H1 (cell line): ENCODE results near the gene THADA. TPM values are rescaled to one million over a fixed set of nuclear protein-coding genes. Genes with fewer than 3 reads are reported as not detected.

Experiments
- CTCF ChIA-PET: fragments of 300-600 bp; sonication (Branson Sonifier 250); formaldehyde crosslinking; loops from one replicate; lab custom pipeline; 2021; ENCODE audit not compliant: partially characterized antibody; lab: Charles Lee
- POLR2A ChIA-PET: fragments of 300-600 bp; sonication (Branson Sonifier 250); formaldehyde crosslinking; loops from one replicate; lab custom pipeline; 2021; ENCODE audit warnings: inconsistent platforms; ENCODE audit not compliant: partially characterized antibody; lab: Charles Lee
- DNase-seq, 2 experiments: peaks; one replicate each; pipeline versions ENCODE4 v3.0.0 to v3.0.0-alpha.2; 2010 to 2022; ENCODE audit warnings: low spot score in 2 of 2, low read depth in 1 of 2, mixed read lengths in 1 of 2
- FAIRE-seq: peaks from 2 replicates; lab custom pipeline; 2011; peaks lifted over from hg19 to GRCh38; lab: Jason Lieb, UNC
- H2AFZ ChIP-seq: 2 replicates; pipeline ENCODE4 v1.8.1; 2012; ENCODE audit warnings: low read length, inconsistent platforms
- H2AK5ac ChIP-seq: 2 replicates; pipeline ENCODE4 v1.6.1; 2013; ENCODE audit warnings: low read depth, low read length
- H2BK120ac ChIP-seq: replicated peaks from 2 replicates; pipeline ENCODE3; 2013; ENCODE audit warnings: low read depth, low read length, inconsistent platforms
- H2BK12ac ChIP-seq: 2 replicates; pipeline ENCODE4 v1.6.1; 2013; ENCODE audit warnings: low read depth, low read length
- H2BK15ac ChIP-seq: 2 replicates; pipeline ENCODE4 v1.6.1; 2013; ENCODE audit warnings: low read length
- H2BK20ac ChIP-seq: 2 replicates; pipeline ENCODE4 v1.6.1; 2013; ENCODE audit warnings: low read length
- H2BK5ac ChIP-seq: 2 replicates; pipeline ENCODE4 v1.6.1; 2013; ENCODE audit warnings: low read depth, low read length
- H3K14ac ChIP-seq: 2 replicates; pipeline ENCODE4 v1.6.1; 2013; ENCODE audit warnings: inconsistent platforms; ENCODE audit not compliant: insufficient read length
- H3K18ac ChIP-seq: 2 replicates; pipeline ENCODE4 v1.6.1; 2013; ENCODE audit warnings: low read length; ENCODE audit errors: extremely low read depth
- H3K23ac ChIP-seq: 2 replicates; pipeline ENCODE4 v1.6.1; 2013; ENCODE audit warnings: inconsistent platforms; ENCODE audit not compliant: insufficient read length
- H3K23me2 ChIP-seq: 2 replicates; pipeline ENCODE4 v1.6.1; 2013; ENCODE audit warnings: low read depth, low read length
- H3K27ac ChIP-seq: 2 replicates; pipeline ENCODE4 v1.6.1; 2011; ENCODE audit warnings: low read depth, low read length, inconsistent platforms
- H3K27me3 ChIP-seq, 4 experiments: replicated peaks in 1 of 4; 1 replicate in 1 of 4; 2 replicates in 3 of 4; pipeline versions ENCODE4 v1.6.1 to v1.8.1; 2011 to 2013; ENCODE audit warnings: low read length in 3 of 4, mild to moderate bottlenecking in 3 of 4, inconsistent platforms in 2 of 4, mixed read lengths in 2 of 4, moderate library complexity in 1 of 4; ENCODE audit not compliant: control insufficient read depth in 3 of 4, insufficient read depth in 3 of 4; ENCODE audit errors: extremely low read depth in 1 of 4
- H3K36me3 ChIP-seq, 4 experiments: 2 replicates each; pipeline versions ENCODE4 v1.6.1 to v1.8.1; 2011 to 2013; ENCODE audit warnings: mild to moderate bottlenecking in 4 of 4, low read length in 3 of 4, moderate library complexity in 2 of 4, control low read depth in 1 of 4, inconsistent platforms in 1 of 4; ENCODE audit not compliant: insufficient read depth in 4 of 4, control insufficient read depth in 2 of 4
- H3K4ac ChIP-seq: replicated peaks from 2 replicates; pipeline ENCODE3; 2013; ENCODE audit warnings: low read length, low read depth, mixed read lengths, inconsistent platforms; ENCODE audit not compliant: insufficient read length
- H3K4me1 ChIP-seq, 4 experiments: replicated peaks in 1 of 4; 1 replicate in 1 of 4; 2 replicates in 3 of 4; pipeline versions ENCODE4 v1.6.1 to v1.8.1; 2011 to 2013; ENCODE audit warnings: low read length in 3 of 4, inconsistent platforms in 2 of 4, mixed read lengths in 1 of 4; ENCODE audit not compliant: insufficient read depth in 4 of 4, control insufficient read depth in 3 of 4
- H3K4me2 ChIP-seq, 2 experiments: 2 replicates each; pipeline versions ENCODE4 v1.6.1 to v1.8.1; 2011 to 2013; ENCODE audit warnings: low read depth in 2 of 2, low read length in 2 of 2, control low read depth in 1 of 2, inconsistent platforms in 1 of 2, mild to moderate bottlenecking in 1 of 2; ENCODE audit not compliant: insufficient read depth in 1 of 2
- H3K4me3 ChIP-seq, 4 experiments: fragments of 200-600, 300-600 bp in 1 of 4; sonication (generic), shearing (Covaris generic), sonication (Bioruptor Twin) in 1 of 4; 2 replicates each; pipeline versions ENCODE4 v1.5.1 to v1.8.1; 2011 to 2016; ENCODE audit warnings: low read length in 4 of 4, low read depth in 3 of 4, control low read depth in 2 of 4, inconsistent platforms in 2 of 4, mild to moderate bottlenecking in 2 of 4, mixed read lengths in 1 of 4, moderate library complexity in 1 of 4; ENCODE audit not compliant: insufficient read depth in 2 of 4; ENCODE audit errors: extremely low read depth in 1 of 4
- H3K56ac ChIP-seq: replicated peaks from 2 replicates; pipeline ENCODE3; 2013; ENCODE audit warnings: low read depth, mild to moderate bottlenecking, mixed read lengths, low read length, inconsistent platforms; ENCODE audit not compliant: insufficient read length
- H3K79me1 ChIP-seq: 2 replicates; pipeline ENCODE4 v1.6.1; 2013; ENCODE audit warnings: low read depth, low read length, control low read depth
- H3K79me2 ChIP-seq, 2 experiments: 2 replicates each; pipeline versions ENCODE4 v1.6.1 to v1.8.1; 2012 to 2013; ENCODE audit warnings: low read length in 2 of 2, mild to moderate bottlenecking in 2 of 2, inconsistent platforms in 1 of 2; ENCODE audit not compliant: insufficient read depth in 2 of 2, control insufficient read depth in 1 of 2
- H3K9ac ChIP-seq, 4 experiments: replicated peaks in 1 of 4; 1 replicate in 1 of 4; 2 replicates in 3 of 4; pipeline versions ENCODE4 v1.6.1 to v1.8.1; 2011 to 2013; ENCODE audit warnings: low read depth in 3 of 4, low read length in 3 of 4, control low read depth in 2 of 4, mild to moderate bottlenecking in 2 of 4, moderate library complexity in 2 of 4, inconsistent platforms in 1 of 4; ENCODE audit errors: extremely low read depth in 1 of 4
- H3K9me3 ChIP-seq, 2 experiments: 2 replicates each; pipeline versions ENCODE4 v1.6.1 to v1.8.1; 2012 to 2013; ENCODE audit warnings: mild to moderate bottlenecking in 2 of 2, moderate library complexity in 2 of 2, control low read depth in 1 of 2, inconsistent platforms in 1 of 2, low read depth in 1 of 2, low read length in 1 of 2, mixed read lengths in 1 of 2; ENCODE audit not compliant: insufficient read depth in 2 of 2
- H4K20me1 ChIP-seq, 2 experiments: replicated peaks in 1 of 2; 2 replicates each; pipeline versions ENCODE3 to v1.8.1; 2011 to 2013; ENCODE audit warnings: inconsistent platforms in 2 of 2, low read length in 2 of 2, mild to moderate bottlenecking in 1 of 2; ENCODE audit not compliant: insufficient read depth in 2 of 2, control insufficient read depth in 1 of 2
- H4K5ac ChIP-seq: 2 replicates; pipeline ENCODE4 v1.6.1; 2013; ENCODE audit warnings: low read length, low read depth, mixed read lengths, inconsistent platforms; ENCODE audit not compliant: insufficient read length
- H4K8ac ChIP-seq: 2 replicates; pipeline ENCODE4 v1.8.0; 2013; ENCODE audit warnings: mild to moderate bottlenecking, moderate library complexity, low read length, inconsistent platforms; ENCODE audit not compliant: insufficient read depth; ENCODE audit errors: extremely low read depth
- H4K91ac ChIP-seq: replicated peaks from 2 replicates; pipeline ENCODE3; 2013; ENCODE audit warnings: low read length, mixed read lengths, inconsistent platforms; ENCODE audit not compliant: insufficient read length
- BACH1 ChIP-seq: IDR thresholded peaks from 2 replicates; pipeline ENCODE4 v1.6.1; 2012; ENCODE audit warnings: low read length, improper control_type of control experiment
- CEBPB ChIP-seq: IDR thresholded peaks from 2 replicates; pipeline ENCODE4 v1.6.1; 2012; ENCODE audit warnings: low read depth, low read length
- CHD2 ChIP-seq: IDR thresholded peaks from 2 replicates; pipeline ENCODE4 v1.6.1; 2012; ENCODE audit warnings: low read length, improper control_type of control experiment
- GABPA ChIP-seq: IDR thresholded peaks from 2 replicates; pipeline ENCODE4 v1.6.1; 2011; ENCODE audit warnings: mild to moderate bottlenecking, low read length, moderate library complexity, borderline replicate concordance; ENCODE audit not compliant: insufficient read depth
- JUN ChIP-seq: IDR thresholded peaks from 2 replicates; pipeline ENCODE4 v1.6.1; 2011; ENCODE audit warnings: low read depth, mild to moderate bottlenecking, improper control_type of control experiment, low read length
- NRF1 ChIP-seq: IDR thresholded peaks from 2 replicates; pipeline ENCODE4 v1.6.1; 2011; ENCODE audit warnings: mild to moderate bottlenecking, low read depth, low read length, improper control_type of control experiment
- POLR2A ChIP-seq, 2 experiments: IDR thresholded peaks; 1 replicate in 1 of 2; 2 replicates in 1 of 2; pipeline ENCODE4 v1.6.1; 2011; ENCODE audit warnings: low read depth in 2 of 2, low read length in 2 of 2, mild to moderate bottlenecking in 2 of 2; ENCODE audit errors: control extremely low read depth in 1 of 2
- POLR2AphosphoS5 ChIP-seq: IDR thresholded peaks from 2 replicates; pipeline ENCODE4 v1.6.1; 2011; ENCODE audit warnings: low read depth, low read length
- RFX5 ChIP-seq: IDR thresholded peaks from 2 replicates; pipeline ENCODE4 v1.6.1; 2011; ENCODE audit warnings: low read depth, low read length, improper control_type of control experiment, borderline replicate concordance
- SIN3A ChIP-seq, 2 experiments: IDR thresholded peaks in 1 of 2; conservative IDR thresholded peaks in 1 of 2; 2 replicates each; pipeline ENCODE4 v1.6.1; 2011 to 2012; ENCODE audit warnings: low read length in 2 of 2, improper control_type of control experiment in 1 of 2, low read depth in 1 of 2, mild to moderate bottlenecking in 1 of 2
- SIRT6 ChIP-seq: IDR thresholded peaks from one replicate; pipeline ENCODE4 v1.7.1; 2012; ENCODE audit warnings: low read length, inconsistent platforms
- SP1 ChIP-seq: IDR thresholded peaks from 2 replicates; pipeline ENCODE4 v1.6.1; 2011; ENCODE audit warnings: low read depth, low read length
- TAF1 ChIP-seq: IDR thresholded peaks from 2 replicates; pipeline ENCODE4 v1.6.1; 2011; ENCODE audit warnings: mild to moderate bottlenecking, low read depth, low read length
- WGBS, 2 experiments: shearing (Covaris generic) in 1 of 2; methylation state at CpG; one replicate each; pipeline versions ENCODE4 v1.1.6 to v1.1.7; 2013 to 2015; ENCODE audit warnings: low lambda C conversion rate in 2 of 2, mixed read lengths in 2 of 2, inconsistent platforms in 1 of 2, low coverage in 1 of 2, missing lambda C conversion rate in 1 of 2; ENCODE audit not compliant: insufficient replicate concordance in 2 of 2, insufficient coverage in 1 of 2, insufficient read length in 1 of 2; ENCODE audit errors: extremely low coverage in 1 of 2, missing lambda C conversion rate in 1 of 2; 5-methylcytosine and 5-hydroxymethylcytosine counted together
- polyA plus RNA-seq, 7 experiments: library from polyadenylated mRNA; depleted of rRNA in 3 of 7; stranded (reverse) in 5 of 7; unstranded in 2 of 7; fragments of >200 nt in 5 of 7; fragments of 200-250 nt in 2 of 7; gene quantifications; 1 replicate in 5 of 7; 2 replicates in 1 of 7; 4 replicates in 1 of 7; pipeline versions ENCODE4 v1.2.1 to v1.2.3, GENCODE V29; 2011 to 2013; ENCODE audit warnings: missing spikeins in 2 of 7, mixed read lengths in 2 of 7
- total RNA-seq: library from RNA; stranded (reverse); fragmentation: NEBNext Ultra II Directional; extraction: Animal tissue kit (Norgen Biotek cat#: 25700); gene quantifications from 2 replicates; pipeline ENCODE4 v1.2.1, GENCODE V29; 2021
- TF ChIP-seq, protein P1 (sequence below): IDR thresholded peaks from 2 replicates; pipeline ENCODE4 v1.6.1; 2011; ENCODE audit warnings: low read depth, mild to moderate bottlenecking, low read length; ENCODE audit not compliant: insufficient read depth
- TF ChIP-seq, protein P2 (sequence below): IDR thresholded peaks from 2 replicates; pipeline ENCODE4 v1.6.1; 2012; ENCODE audit warnings: inconsistent platforms

Gene THADA
- total and polyA plus RNA-seq, 2 of the 8 experiments (the other 6 are each of a cell fraction or from before 2014, with no cell fraction given): 22.4 to 26.8 TPM

DNA sequence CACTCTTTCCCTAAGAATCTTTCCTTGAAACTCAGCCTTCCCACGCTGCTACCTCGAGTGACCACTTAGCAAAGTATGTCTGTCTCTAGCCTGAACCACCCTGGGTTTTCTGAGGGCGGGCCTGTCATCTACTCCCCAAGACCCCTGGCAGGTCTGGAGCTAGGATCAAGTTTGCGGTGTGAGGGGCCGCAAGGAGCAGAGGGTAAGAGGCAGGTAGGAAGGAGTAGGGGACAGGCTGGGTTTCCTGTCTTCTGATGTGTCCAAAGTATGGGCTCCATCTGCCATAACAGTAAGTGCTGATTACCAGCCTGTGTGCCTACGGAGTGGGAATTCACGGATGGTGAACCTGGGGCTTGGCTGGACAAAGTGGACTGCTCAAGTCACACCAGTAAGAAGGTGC, 394.8 kb downstream of the THADA start:
- peak overlapping the region; percentile 47 for H4K91ac ChIP-seq
- H2BK20ac ChIP-seq: peak overlapping the region; percentile 55
- H4K8ac ChIP-seq: no peak overlapping the region
- no peaks in the 10 kb centered on the region for H3K79me1 ChIP-seq
- no peaks in the 10 kb centered on the region for H3K27me3 ChIP-seq
- 96% methylated on average over 7 of the region's 7 CpGs; no CpG with 5 or more reads in 1 of the 2 experiments for WGBS, 2 experiments
- no peak overlapping the region for H2BK120ac ChIP-seq
- H3K56ac ChIP-seq: no peak overlapping the region
- H3K9me3 ChIP-seq: no peaks in the 10 kb centered on the region
- no peaks in the 10 kb centered on the region for H3K36me3 ChIP-seq
- CTCF ChIA-PET: interaction anchor here (0.8 to 3.2 kb wide), 5 partner anchors 7 to 31 kb away, joined by 3 to 11 read pairs (median 6); no protein-coding TSS in a partner anchor
- H3K4me1 ChIP-seq: peaks cover 4 to 9% (median 7%) of the 10 kb centered on the region in 4 experiments
- FAIRE-seq (no peak), DNase-seq (no peak)
- peak overlapping the region; percentile 84; the same call in 1 of the 2 replicates for H2BK12ac ChIP-seq
- H2AFZ ChIP-seq: no peak overlapping the region
- 0 out of 2 replicates have a peak overlapping the region, but pooled peaks have one; percentile 24 for H2BK5ac ChIP-seq
- peak overlapping the region; percentile 88; the same call in 1 of the 2 replicates for H2BK15ac ChIP-seq
- no peaks in the 10 kb centered on the region for H3K79me2 ChIP-seq
- H4K5ac ChIP-seq: no peak overlapping the region
- H3K18ac ChIP-seq: no peak overlapping the region
- H3K4me3 ChIP-seq: no peak overlapping the region
- H3K23ac ChIP-seq: no peak overlapping the region
- H3K4ac ChIP-seq: peak overlapping the region; percentile 41
- H3K27ac ChIP-seq: no peak overlapping the region
- no peak overlapping the region for H3K4me2 ChIP-seq
- H3K9ac ChIP-seq: no peak overlapping the region
- no peak overlapping the region for H2AK5ac ChIP-seq
- no peak overlapping the region for H3K14ac ChIP-seq
- no peaks in the 10 kb centered on the region for H4K20me1 ChIP-seq
- H3K23me2 ChIP-seq: no peaks in the 10 kb centered on the region; the same call in 1 of the 2 replicates
- POLR2A ChIA-PET: no interaction called here
- TF ChIP-seq, protein P1, sequence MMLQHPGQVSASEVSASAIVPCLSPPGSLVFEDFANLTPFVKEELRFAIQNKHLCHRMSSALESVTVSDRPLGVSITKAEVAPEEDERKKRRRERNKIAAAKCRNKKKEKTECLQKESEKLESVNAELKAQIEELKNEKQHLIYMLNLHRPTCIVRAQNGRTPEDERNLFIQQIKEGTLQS: no peak
- TF ChIP-seq GABPA: no peak
- no peak for TF ChIP-seq SIN3A (conservative IDR thresholded peaks at IDR 0.05 in 1 of 2, IDR thresholded peaks at IDR 0.05 in 1 of 2; ENCODE audit: low read depth in 1 of 2, low read length in 2 of 2)
- TF ChIP-seq JUN: no peak
- no peak for TF ChIP-seq POLR2A (IDR thresholded peaks at IDR 0.05; ENCODE audit: control extremely low read depth in 1 of 2, low read depth in 2 of 2, low read length in 2 of 2)
- no peak for TF ChIP-seq NRF1
- TF ChIP-seq RFX5: no peak
- TF ChIP-seq CEBPB: no peak
- no peak for TF ChIP-seq POLR2AphosphoS5
- TF ChIP-seq CHD2: no peak
- TF ChIP-seq, protein P2, sequence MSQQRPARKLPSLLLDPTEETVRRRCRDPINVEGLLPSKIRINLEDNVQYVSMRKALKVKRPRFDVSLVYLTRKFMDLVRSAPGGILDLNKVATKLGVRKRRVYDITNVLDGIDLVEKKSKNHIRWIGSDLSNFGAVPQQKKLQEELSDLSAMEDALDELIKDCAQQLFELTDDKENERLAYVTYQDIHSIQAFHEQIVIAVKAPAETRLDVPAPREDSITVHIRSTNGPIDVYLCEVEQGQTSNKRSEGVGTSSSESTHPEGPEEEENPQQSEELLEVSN: no peak
- TF ChIP-seq SIRT6: no peak
- TF ChIP-seq SP1: no peak
- TF ChIP-seq BACH1: no peak
- no peak for TF ChIP-seq TAF1
